ENCODE measurements around the gene DNAJC30. TPM values are rescaled to one million over a fixed set of nuclear protein-coding genes. Genes with fewer than 3 reads are reported as not detected.
"Not testable (repeated sequence)": the region's sequence is repeated elsewhere in the genome, so short reads cannot be mapped to it uniquely, and the experiment has no call there.

The DNAJC30 gene
- total RNA-seq, 1 experiment from 2014 or later: 8.5 TPM

DNA sequence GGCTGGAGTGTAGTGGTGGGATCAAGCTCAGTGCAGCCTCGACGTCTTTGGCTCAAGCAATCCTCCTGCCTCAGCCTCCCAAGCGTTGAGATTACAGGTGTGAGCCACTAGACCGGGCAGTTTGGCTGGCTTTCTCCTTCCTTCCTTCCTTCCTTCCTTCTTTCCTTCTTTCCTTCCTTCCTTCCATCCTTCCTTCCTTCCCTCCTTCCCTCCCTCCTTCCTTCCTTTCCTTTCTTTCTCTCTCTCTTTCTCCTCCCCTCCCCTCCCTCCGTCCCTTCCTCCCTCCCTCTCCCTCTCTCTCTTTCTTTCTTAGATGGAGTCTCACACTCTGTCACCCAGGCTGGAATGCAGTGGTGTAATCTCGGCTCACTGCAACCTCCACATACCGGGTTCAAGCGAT lies 23.3 kb downstream of the DNAJC30 start:
- DNase-seq (ENCODE audit: low read depth, low spot score) (no peak), ATAC-seq (no peak)
- Histone ChIP-seq H3K9me3 (ENCODE audit: control insufficient read depth in 1 of 2, insufficient read depth in 1 of 2, low read depth in 1 of 2, low read length in 2 of 2) (peaks cover 0 to 6% of the 10 kb centered on the region in 2 experiments; a peak in 1 of 4 replicates), H2AFZ (ENCODE audit: low read depth, low read length, poor library complexity, severe bottlenecking) (no peak overlapping the region), H3K36me3 (ENCODE audit: control insufficient read depth in 1 of 2, insufficient read depth in 2 of 2, low read length in 2 of 2) (no peaks in the 10 kb centered on the region), H3K4me2 (ENCODE audit: low read length) (no peak overlapping the region), H3K4me3 (replicated peaks in 1 of 2; ENCODE audit: low read depth in 1 of 2, low read length in 2 of 2) (no peak overlapping the region), H3K27ac (ENCODE audit: low read depth, low read length) (no peak overlapping the region), H3K4me1 (ENCODE audit: control insufficient read depth in 1 of 2, insufficient read depth in 2 of 2, low read length in 2 of 2) (peaks cover 10 to 14% of the 10 kb centered on the region in 2 experiments), H3K9ac (ENCODE audit: low read length) (no peak overlapping the region), H3K27me3 (ENCODE audit: insufficient read depth, low read length) (no peaks in the 10 kb centered on the region), H3K9me2 (ENCODE audit: insufficient read depth) (no peaks in the 10 kb centered on the region), H3K79me2 (ENCODE audit: insufficient read depth, low read length) (no peaks in the 10 kb centered on the region), H4K20me1 (ENCODE audit: insufficient read depth) (no peaks in the 10 kb centered on the region)
- ChIA-PET RAD21 (ENCODE audit: low non-redundant PET in 1 of 2, low total read pairs in 2 of 2, uncharacterized antibody in 2 of 2, unreplicated experiment in 2 of 2) (no interaction called here), POLR2A (no interaction called here), CTCF (no interaction called here)
- intact Hi-C loops (cut with micrococcal nuclease): loop anchor here (10.0 kb wide), 1 partner anchor 65 kb away; no protein-coding TSS in a partner anchor
- no TSS peak for BruUV-seq (replicated peaks)
- no peak for TF ChIP-seq CBX3 (IDR thresholded peaks at IDR 0.05; ENCODE audit: low read depth)
- no peak for TF ChIP-seq EZH2 (IDR thresholded peaks at IDR 0.05)
- no peak for TF ChIP-seq SIN3A (IDR thresholded peaks at IDR 0.05; ENCODE audit: low read depth)
- no peak for TF ChIP-seq POLR2A (IDR thresholded peaks at IDR 0.05; ENCODE audit: borderline replicate concordance, extremely low read depth, insufficient read depth, insufficient read length)
- no peak for TF ChIP-seq MAX (IDR thresholded peaks at IDR 0.05)
- no peak for TF ChIP-seq YY1 (IDR thresholded peaks at IDR 0.05; ENCODE audit: extremely low read depth, insufficient replicate concordance, low read depth, low read length)
- no peak for TF ChIP-seq JUND (IDR thresholded peaks at IDR 0.05)
- TF ChIP-seq, protein P1, sequence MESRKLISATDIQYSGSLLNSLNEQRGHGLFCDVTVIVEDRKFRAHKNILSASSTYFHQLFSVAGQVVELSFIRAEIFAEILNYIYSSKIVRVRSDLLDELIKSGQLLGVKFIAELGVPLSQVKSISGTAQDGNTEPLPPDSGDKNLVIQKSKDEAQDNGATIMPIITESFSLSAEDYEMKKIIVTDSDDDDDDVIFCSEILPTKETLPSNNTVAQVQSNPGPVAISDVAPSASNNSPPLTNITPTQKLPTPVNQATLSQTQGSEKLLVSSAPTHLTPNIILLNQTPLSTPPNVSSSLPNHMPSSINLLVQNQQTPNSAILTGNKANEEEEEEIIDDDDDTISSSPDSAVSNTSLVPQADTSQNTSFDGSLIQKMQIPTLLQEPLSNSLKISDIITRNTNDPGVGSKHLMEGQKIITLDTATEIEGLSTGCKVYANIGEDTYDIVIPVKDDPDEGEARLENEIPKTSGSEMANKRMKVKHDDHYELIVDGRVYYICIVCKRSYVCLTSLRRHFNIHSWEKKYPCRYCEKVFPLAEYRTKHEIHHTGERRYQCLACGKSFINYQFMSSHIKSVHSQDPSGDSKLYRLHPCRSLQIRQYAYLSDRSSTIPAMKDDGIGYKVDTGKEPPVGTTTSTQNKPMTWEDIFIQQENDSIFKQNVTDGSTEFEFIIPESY (IDR thresholded peaks at IDR 0.05; ENCODE audit: extremely low read depth, insufficient replicate concordance, low read length): no peak
- TF ChIP-seq REST (IDR thresholded peaks at IDR 0.05; ENCODE audit: low read depth): no peak
- no peak for TF ChIP-seq POLR2AphosphoS5 (IDR thresholded peaks at IDR 0.05; ENCODE audit: low read depth, low read length)

GRCh38 chr7:73655309-73655708 lies 27.9 kb downstream of the DNAJC30 start:
- H3K9ac ChIP-seq (ENCODE audit: low read length); H3K4me1 ChIP-seq (ENCODE audit: control insufficient read depth in 1 of 2, insufficient read depth in 2 of 2, low read length in 2 of 2); BruUV-seq (replicated peaks); DNase-seq (ENCODE audit: low read depth, low spot score); H3K27ac ChIP-seq (ENCODE audit: low read depth, low read length); RAD21 ChIA-PET (ENCODE audit: low non-redundant PET in 1 of 2, low total read pairs in 2 of 2, uncharacterized antibody in 2 of 2, unreplicated experiment in 2 of 2); H3K27me3 ChIP-seq (ENCODE audit: insufficient read depth, low read length); H3K4me2 ChIP-seq (ENCODE audit: low read length); H2AFZ ChIP-seq (ENCODE audit: low read depth, low read length, poor library complexity, severe bottlenecking); H3K4me3 ChIP-seq (replicated peaks in 1 of 2; ENCODE audit: low read depth in 1 of 2, low read length in 2 of 2); H4K20me1 ChIP-seq (ENCODE audit: insufficient read depth); POLR2A ChIA-PET; H3K79me2 ChIP-seq (ENCODE audit: insufficient read depth, low read length); ATAC-seq; intact Hi-C loops (cut with micrococcal nuclease); CTCF ChIA-PET; H3K36me3 ChIP-seq (ENCODE audit: control insufficient read depth in 1 of 2, insufficient read depth in 2 of 2, low read length in 2 of 2); H3K9me3 ChIP-seq (ENCODE audit: control insufficient read depth in 1 of 2, insufficient read depth in 1 of 2, low read depth in 1 of 2, low read length in 2 of 2); H3K9me2 ChIP-seq (ENCODE audit: insufficient read depth): not testable (repeated sequence)

All from HCT116 (cell line).